ENCODE data around the gene GRK5. TPM values are rescaled to one million over a fixed set of nuclear protein-coding genes. Genes with fewer than 3 reads are reported as not detected.

Gene GRK5
- total RNA-seq, 2 donors from 2014 or later = 9.1 to 11.9 TPM

- no peaks in the 10 kb centered on the region for H3K36me3 ChIP-seq (ENCODE audit: control insufficient read depth, insufficient read depth, low read length)
- H3K27ac ChIP-seq (ENCODE audit: low read depth, low read length) = no peak overlapping the region
- Mint-ChIP-seq H3K36me3 (ENCODE audit: low read depth) (no peaks in the 10 kb centered on the region), H3K9me3 (no peaks in the 10 kb centered on the region), H3K27ac (no peak overlapping the region), H3K27me3 (ENCODE audit: insufficient read depth) (no peaks in the 10 kb centered on the region), H3K4me1 (peaks cover 37% of the 10 kb centered on the region), H3K4me3 (peak overlapping the region; percentile 11)
- H3K4me3 ChIP-seq (ENCODE audit: low read length) = peak overlapping the region; percentile 39
- no peak for DNase-seq
- H3K9me3 ChIP-seq (ENCODE audit: control insufficient read depth, low read length) = no peaks in the 10 kb centered on the region
- H3K4me1 ChIP-seq (ENCODE audit: control insufficient read depth, insufficient read depth, low read length) = peaks cover 2% of the 10 kb centered on the region
- H3K27me3 ChIP-seq (ENCODE audit: control insufficient read depth, insufficient read depth, low read length, poor library complexity, severe bottlenecking) = no peaks in the 10 kb centered on the region
- H3K9ac ChIP-seq (ENCODE audit: extremely low read depth, low read length, poor library complexity, severe bottlenecking) = no peak overlapping the region
- TF ChIP-seq CTCF (conservative IDR thresholded peaks at IDR 0.05) = no peak
- WGBS, 2 experiments (ENCODE audit: insufficient coverage in 1 of 2, insufficient read length in 1 of 2) = 76% methylated on average over 1 of the region's 1 CpG; no CpG with 5 or more reads in 1 of the 2 experiments
Observed at GRCh38 chr10:119243967-119244366, 36.6 kb downstream of the GRK5 start.

GRCh38 chr10:119245272-119245671 lies 37.9 kb downstream of the GRK5 start:
- H3K27me3 ChIP-seq (ENCODE audit: control insufficient read depth, insufficient read depth, low read length, poor library complexity, severe bottlenecking) = no peaks in the 10 kb centered on the region
- no peak for DNase-seq
- no peak for TF ChIP-seq CTCF (conservative IDR thresholded peaks at IDR 0.05)
- no peaks in the 10 kb centered on the region for H3K36me3 Mint-ChIP-seq (ENCODE audit: low read depth)
- H3K27ac Mint-ChIP-seq = no peak overlapping the region
- 95 to 100% methylated on average over 1 to 5 of the region's 5 CpGs for WGBS, 2 experiments (ENCODE audit: insufficient coverage in 1 of 2, insufficient read length in 1 of 2)
- H3K9me3 ChIP-seq (ENCODE audit: control insufficient read depth, low read length) = no peaks in the 10 kb centered on the region
- H3K4me1 ChIP-seq (ENCODE audit: control insufficient read depth, insufficient read depth, low read length) = peaks cover 2% of the 10 kb centered on the region
- H3K4me3 Mint-ChIP-seq = no peak overlapping the region
- no peak overlapping the region for H3K4me3 ChIP-seq (ENCODE audit: low read length)
- H3K27ac ChIP-seq (ENCODE audit: low read depth, low read length) = no peak overlapping the region
- no peaks in the 10 kb centered on the region for H3K9me3 Mint-ChIP-seq
- peaks cover 37% of the 10 kb centered on the region for H3K4me1 Mint-ChIP-seq
- H3K27me3 Mint-ChIP-seq (ENCODE audit: insufficient read depth) = no peaks in the 10 kb centered on the region
- no peaks in the 10 kb centered on the region for H3K36me3 ChIP-seq (ENCODE audit: control insufficient read depth, insufficient read depth, low read length)
- H3K9ac ChIP-seq (ENCODE audit: extremely low read depth, low read length, poor library complexity, severe bottlenecking) = no peak overlapping the region

- no peak overlapping the region for H3K9ac ChIP-seq (ENCODE audit: extremely low read depth, low read length, poor library complexity, severe bottlenecking)
- peaks cover 36% of the 10 kb centered on the region for H3K4me1 Mint-ChIP-seq
- H3K4me3 Mint-ChIP-seq = no peak overlapping the region
Observed at GRCh38 chr10:119246862-119247549, 39.6 kb downstream of the GRK5 start.

More at GRCh38 chr10:119246862-119247549, 39.6 kb downstream of the GRK5 start:
- Mint-ChIP-seq H3K27ac (peak overlapping the region; percentile 56), H3K9me3 (no peaks in the 10 kb centered on the region), H3K36me3 (ENCODE audit: low read depth) (no peaks in the 10 kb centered on the region), H3K27me3 (ENCODE audit: insufficient read depth) (no peaks in the 10 kb centered on the region)
- 88 to 94% methylated on average over 8 to 15 of the region's 16 CpGs for WGBS, 2 experiments (ENCODE audit: insufficient coverage in 1 of 2, insufficient read length in 1 of 2)
- Histone ChIP-seq H3K4me1 (ENCODE audit: control insufficient read depth, insufficient read depth, low read length) (no peaks in the 10 kb centered on the region), H3K36me3 (ENCODE audit: control insufficient read depth, insufficient read depth, low read length) (no peaks in the 10 kb centered on the region), H3K4me3 (ENCODE audit: low read length) (no peak overlapping the region), H3K9me3 (ENCODE audit: control insufficient read depth, low read length) (no peaks in the 10 kb centered on the region), H3K27ac (ENCODE audit: low read depth, low read length) (no peak overlapping the region), H3K27me3 (ENCODE audit: control insufficient read depth, insufficient read depth, low read length, poor library complexity, severe bottlenecking) (no peaks in the 10 kb centered on the region)
- DNase-seq = no peak
- no peak for TF ChIP-seq CTCF (conservative IDR thresholded peaks at IDR 0.05)

Measured in endodermal cell (in vitro differentiated cells).